Activated T-cell treated with anti-CD3 and anti-CD28 coated beads, Interleukin-2, amount 50 U/mL, for 4 hours (primary cell): ENCODE results near the gene NPB. TPM values are rescaled to one million over a fixed set of nuclear protein-coding genes. Genes with fewer than 3 reads are reported as not detected.

Experiments
- ATAC-seq, 2 donors: fragments of 200-7000 bp; cut with Tn5 transposase; one replicate each; pipeline ENCODE4 v1.10.0; 2021
- DNase-seq: peaks from one replicate; pipeline ENCODE4 v3.0.0-alpha.2; 2020
- H3K27me3 Mint-ChIP-seq: one replicate; pipeline ENCODE4 v1.8.0; 2021; ENCODE audit warnings: low read depth, mixed read lengths
- H3K36me3 Mint-ChIP-seq: one replicate; pipeline ENCODE4 v1.8.0; 2022; ENCODE audit warnings: mixed read lengths; ENCODE audit not compliant: insufficient read depth
- H3K4me1 Mint-ChIP-seq: one replicate; pipeline ENCODE4 v1.8.0; 2021; ENCODE audit warnings: low read depth, mixed read lengths
- H3K4me3 Mint-ChIP-seq: one replicate; pipeline ENCODE4 v1.8.0; 2021; ENCODE audit warnings: mild to moderate bottlenecking, moderate library complexity, mixed read lengths
- H3K9me3 Mint-ChIP-seq: one replicate; pipeline ENCODE4 v1.8.0; 2021; ENCODE audit warnings: mixed read lengths
- total RNA-seq, 3 donors: library from RNA; stranded (reverse); gene quantifications; one replicate each; pipeline ENCODE4 v1.2.1, GENCODE V29; 2021

NPB gene
- total RNA-seq, 3 donors from 2014 or later: 0.14 to 0.24 TPM; not detected in 1

- H3K9me3 Mint-ChIP-seq: no peaks in the 10 kb centered on the region
- DNase-seq: no peak
- ATAC-seq: peak; percentile 5 to 19
- no peaks in the 10 kb centered on the region for H3K27me3 Mint-ChIP-seq
- peaks cover 14% of the 10 kb centered on the region for H3K4me1 Mint-ChIP-seq
- H3K36me3 Mint-ChIP-seq: peaks cover 27% of the 10 kb centered on the region
- H3K4me3 Mint-ChIP-seq: no peak overlapping the region
Measured at GRCh38 chr17:81884968-81885367, 17.1 kb upstream of the NPB start.

GRCh38 chr17:81885454-81885853, 16.6 kb upstream of the NPB start:
- H3K36me3 Mint-ChIP-seq: peaks cover 28% of the 10 kb centered on the region
- peak in 1 of 2 donors; percentile 12 for ATAC-seq
- no peak overlapping the region for H3K4me3 Mint-ChIP-seq

DNA sequence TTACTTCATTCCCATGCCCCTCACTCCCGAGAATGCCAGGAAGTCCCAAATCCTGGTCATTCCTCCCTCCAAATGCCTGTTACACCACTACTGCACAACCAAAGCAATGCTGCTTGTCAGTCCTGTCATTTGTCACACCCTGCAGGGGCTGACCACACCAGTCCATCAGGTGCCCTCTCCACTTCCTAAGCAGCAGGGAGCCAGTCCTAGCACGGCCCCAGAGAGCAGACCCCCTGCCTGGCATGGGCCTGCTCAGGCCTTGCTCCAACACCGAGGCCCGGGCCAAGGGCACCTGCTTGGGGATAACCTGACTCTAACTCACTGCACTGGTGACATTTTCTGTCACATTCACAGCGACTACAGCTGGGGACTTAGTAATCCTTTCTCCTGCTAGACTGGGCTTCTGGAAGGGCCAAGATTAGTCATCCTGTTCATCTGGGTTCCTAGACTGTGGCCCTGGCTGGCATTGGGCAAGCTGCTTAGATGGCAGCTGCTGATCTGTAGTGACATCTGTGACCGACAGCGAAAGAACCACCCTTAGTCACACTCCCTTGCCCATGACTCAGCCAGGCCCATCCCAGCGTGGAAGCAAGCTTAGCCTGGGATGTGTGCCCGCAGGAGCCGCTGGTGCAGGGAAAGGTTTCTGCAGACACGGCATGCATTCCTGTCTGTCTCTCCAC, 16.0 kb upstream of the NPB start:
- H3K4me3 Mint-ChIP-seq: no peak overlapping the region
- H3K9me3 Mint-ChIP-seq: no peaks in the 10 kb centered on the region
- no peak for ATAC-seq
- H3K36me3 Mint-ChIP-seq: peaks cover 29% of the 10 kb centered on the region
- DNase-seq: no peak
- H3K27me3 Mint-ChIP-seq: no peaks in the 10 kb centered on the region
- H3K4me1 Mint-ChIP-seq: peaks cover 20% of the 10 kb centered on the region

More at GRCh38 chr17:81885454-81885853, 16.6 kb upstream of the NPB start:
- no peak for DNase-seq
- no peaks in the 10 kb centered on the region for H3K9me3 Mint-ChIP-seq
- H3K27me3 Mint-ChIP-seq: no peaks in the 10 kb centered on the region
- peaks cover 19% of the 10 kb centered on the region for H3K4me1 Mint-ChIP-seq

DNA sequence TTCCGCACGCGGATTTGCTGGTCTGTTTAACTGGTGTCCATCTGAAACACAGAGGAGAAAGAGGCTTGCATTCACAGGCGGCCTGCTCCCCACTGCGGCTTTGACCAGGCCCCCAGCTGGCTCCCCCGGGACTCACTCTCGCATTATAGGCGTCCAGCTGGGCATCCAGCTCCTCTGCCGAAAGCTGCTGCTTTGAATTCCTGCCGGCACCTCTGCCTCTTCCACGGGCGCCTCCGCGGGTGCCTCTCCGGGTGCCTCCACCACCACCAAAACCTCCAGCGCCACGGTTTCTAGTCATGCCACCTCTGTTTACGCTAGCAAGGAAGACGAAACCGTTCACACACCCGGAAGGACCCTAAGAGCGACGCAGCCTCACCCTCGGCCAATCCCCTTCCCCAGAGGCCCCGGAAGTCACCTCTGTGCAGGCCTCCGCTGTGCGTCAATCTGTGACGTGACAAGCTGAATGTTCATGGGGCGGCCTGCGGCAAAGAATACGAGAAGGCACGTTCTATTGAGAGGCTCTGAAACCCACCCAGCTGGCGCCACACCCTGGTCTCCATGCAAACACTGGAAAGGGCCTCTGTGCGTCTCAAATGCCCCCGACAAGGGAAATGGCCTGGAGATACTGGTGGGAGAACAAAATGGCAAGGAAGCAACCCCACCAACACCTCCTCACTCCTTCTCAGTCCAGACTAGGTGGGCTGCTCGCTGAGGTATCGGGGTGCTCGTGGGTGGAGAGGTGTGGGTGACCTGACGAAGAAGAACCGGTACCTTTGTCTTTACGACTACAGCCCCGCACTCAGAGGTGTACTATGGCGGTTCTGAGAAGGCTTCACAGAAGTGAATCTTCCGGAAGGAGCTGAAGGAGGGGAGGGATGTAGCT, 13.7 kb upstream of the NPB start:
- Mint-ChIP-seq H3K4me3 (peak overlapping the region; percentile 88), H3K9me3 (no peaks in the 10 kb centered on the region), H3K36me3 (peaks cover 30% of the 10 kb centered on the region), H3K4me1 (peaks cover 22% of the 10 kb centered on the region), H3K27me3 (no peaks in the 10 kb centered on the region)
- DNase-seq (no peak), ATAC-seq (no peak)

- H3K4me3 Mint-ChIP-seq: peak overlapping the region; percentile 88
- H3K27me3 Mint-ChIP-seq: no peaks in the 10 kb centered on the region
- peaks cover 30% of the 10 kb centered on the region for H3K36me3 Mint-ChIP-seq
- H3K9me3 Mint-ChIP-seq: no peaks in the 10 kb centered on the region
- no peak for ATAC-seq
- no peak for DNase-seq
- H3K4me1 Mint-ChIP-seq: peaks cover 22% of the 10 kb centered on the region
Measured at GRCh38 chr17:81888988-81889595, 12.9 kb upstream of the NPB start.

DNA sequence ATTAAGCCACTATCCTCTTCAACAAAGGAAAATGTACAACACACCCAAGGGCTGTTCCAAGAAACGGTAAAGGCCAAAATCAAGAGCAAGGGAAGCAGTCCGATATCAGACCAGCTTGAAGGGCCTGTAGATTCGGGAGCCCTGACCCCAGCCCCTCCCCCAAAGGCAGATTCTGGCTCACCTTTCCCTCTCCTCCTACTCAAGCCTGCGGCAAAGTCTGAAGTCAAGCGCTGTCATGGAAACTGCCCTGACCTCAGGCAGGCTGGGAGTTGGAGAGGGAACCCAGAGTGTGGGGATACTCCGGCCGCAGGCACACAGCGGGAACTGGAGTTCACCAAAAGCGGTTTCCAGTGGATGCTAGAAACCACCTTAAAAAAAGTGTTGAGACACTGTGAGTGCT, 12.4 kb upstream of the NPB start:
- DNase-seq (no peak), ATAC-seq (no peak)
- Mint-ChIP-seq H3K36me3 (peaks cover 29% of the 10 kb centered on the region), H3K4me3 (peak overlapping the region; percentile 88), H3K9me3 (no peaks in the 10 kb centered on the region), H3K4me1 (peaks cover 22% of the 10 kb centered on the region), H3K27me3 (no peaks in the 10 kb centered on the region)

GRCh38 chr17:81890447-81891302, 11.4 kb upstream of the NPB start:
- ATAC-seq: peak in 1 of 2 donors; percentile 4
- peaks cover 22% of the 10 kb centered on the region for H3K4me1 Mint-ChIP-seq

GRCh38 chr17:81891303-81891552, 10.8 kb upstream of the NPB start:
- DNase-seq (no peak), ATAC-seq (peak; percentile 7 to 15)
- peak overlapping the region; percentile 94 for H3K4me3 Mint-ChIP-seq
- peaks cover 22% of the 10 kb centered on the region for H3K4me1 Mint-ChIP-seq
- H3K9me3 Mint-ChIP-seq: no peaks in the 10 kb centered on the region
- H3K27me3 Mint-ChIP-seq: no peaks in the 10 kb centered on the region
- H3K36me3 Mint-ChIP-seq: peaks cover 24% of the 10 kb centered on the region

More at GRCh38 chr17:81890447-81891302, 11.4 kb upstream of the NPB start:
- no peaks in the 10 kb centered on the region for H3K9me3 Mint-ChIP-seq
- no peak for DNase-seq
- H3K36me3 Mint-ChIP-seq: peaks cover 25% of the 10 kb centered on the region
- H3K27me3 Mint-ChIP-seq: no peaks in the 10 kb centered on the region
- peak overlapping the region; percentile 88 for H3K4me3 Mint-ChIP-seq

DNA sequence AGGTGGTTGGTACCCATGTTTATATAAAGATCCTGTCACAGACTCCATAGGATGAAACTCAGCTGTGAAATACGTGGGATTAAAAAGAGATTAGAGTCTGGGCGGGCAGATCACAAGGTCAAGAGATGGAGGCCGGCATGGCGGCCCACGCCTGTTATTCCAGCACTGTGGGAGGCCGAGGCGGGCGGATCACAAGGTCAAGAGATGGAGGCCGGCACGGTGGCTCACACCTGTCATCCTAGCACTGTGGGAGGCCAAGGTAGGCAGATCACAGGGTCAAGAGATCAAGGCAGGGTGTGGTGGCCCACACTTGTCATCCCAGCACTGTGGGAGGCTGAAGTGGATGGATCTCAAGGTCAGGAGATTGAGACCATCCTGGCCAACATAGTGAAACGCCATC, 6.6 kb upstream of the NPB start:
- Mint-ChIP-seq H3K9me3 (no peaks in the 10 kb centered on the region), H3K27me3 (no peaks in the 10 kb centered on the region), H3K36me3 (peaks cover 27% of the 10 kb centered on the region), H3K4me3 (no peak overlapping the region), H3K4me1 (peaks cover 3% of the 10 kb centered on the region)
- DNase-seq (no peak), ATAC-seq (no peak)

GRCh38 chr17:81898029-81898866, 3.8 kb upstream of the NPB start:
- Mint-ChIP-seq H3K27me3 (peaks cover 9% of the 10 kb centered on the region), H3K9me3 (no peaks in the 10 kb centered on the region), H3K36me3 (peaks cover 33% of the 10 kb centered on the region), H3K4me3 (no peak overlapping the region), H3K4me1 (peaks cover 5% of the 10 kb centered on the region)
- ATAC-seq: no peak
- no peak for DNase-seq

DNA sequence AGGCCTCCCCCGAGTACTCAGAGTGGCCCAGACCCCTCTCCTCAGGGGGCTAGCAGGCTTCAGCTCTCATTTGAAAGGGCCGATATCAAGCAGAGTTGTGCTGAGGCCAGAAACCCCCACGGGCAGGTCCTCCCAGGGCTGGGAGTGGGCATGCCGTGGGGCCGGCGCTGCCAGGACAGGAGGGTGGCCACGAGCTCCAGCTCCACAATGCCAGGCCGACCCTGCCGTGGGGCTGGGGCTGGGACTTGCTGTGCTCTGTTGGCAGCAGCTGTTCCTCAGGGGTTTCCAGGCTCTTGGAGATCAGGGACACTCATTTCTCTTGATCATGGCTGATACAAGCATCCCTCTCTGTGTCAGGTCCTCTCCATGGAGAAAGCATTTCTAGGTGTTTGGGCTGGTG, 3.2 kb upstream of the NPB start:
- no peak for ATAC-seq
- H3K4me3 Mint-ChIP-seq: no peak overlapping the region
- peaks cover 9% of the 10 kb centered on the region for H3K27me3 Mint-ChIP-seq
- peaks cover 33% of the 10 kb centered on the region for H3K36me3 Mint-ChIP-seq
- H3K9me3 Mint-ChIP-seq: no peaks in the 10 kb centered on the region
- DNase-seq: no peak
- peaks cover 5% of the 10 kb centered on the region for H3K4me1 Mint-ChIP-seq

GRCh38 chr17:81899514-81900166, 2.4 kb upstream of the NPB start:
- ATAC-seq: no peak
- H3K9me3 Mint-ChIP-seq: no peaks in the 10 kb centered on the region
- peaks cover 36% of the 10 kb centered on the region for H3K36me3 Mint-ChIP-seq

More at GRCh38 chr17:81899514-81900166, 2.4 kb upstream of the NPB start:
- no peak for DNase-seq
- Mint-ChIP-seq H3K27me3 (peaks cover 9% of the 10 kb centered on the region), H3K4me3 (no peak overlapping the region), H3K4me1 (peaks cover 5% of the 10 kb centered on the region)
